ENCODE measurements around the gene C14orf119. TPM values are rescaled to one million over a fixed set of nuclear protein-coding genes. Genes with fewer than 3 reads are reported as not detected.

C14orf119 gene
- total RNA-seq, 2 donors from 2014 or later: 20.3 to 32.3 TPM

GRCh38 chr14:23078692-23079116 is 16.6 kb upstream of the C14orf119 start:
- Histone ChIP-seq H3K36me3 (peaks cover 12 to 30% of the 10 kb centered on the region in 2 donors), H3K4me1 (replicated peaks) (no peaks in the 10 kb centered on the region), H3K27ac (peak overlapping the region in 1 of 2 donors; percentile 8), H3K27me3 (replicated peaks; ENCODE audit: insufficient read depth) (no peaks in the 10 kb centered on the region), H3K4me3 (no peak overlapping the region), H3K9me3 (no peaks in the 10 kb centered on the region)
- TF ChIP-seq CTCF (IDR thresholded peaks at IDR 0.05) (no peak), POLR2AphosphoS5 (IDR thresholded peaks at IDR 0.05) (peak; percentile 48)
- no peak for DNase-seq (ENCODE audit: low spot score)
- intact Hi-C loops (cut with DNase I): no loop called here
- 40% methylated on average over 2 of the region's 2 CpGs for WGBS

DNA sequence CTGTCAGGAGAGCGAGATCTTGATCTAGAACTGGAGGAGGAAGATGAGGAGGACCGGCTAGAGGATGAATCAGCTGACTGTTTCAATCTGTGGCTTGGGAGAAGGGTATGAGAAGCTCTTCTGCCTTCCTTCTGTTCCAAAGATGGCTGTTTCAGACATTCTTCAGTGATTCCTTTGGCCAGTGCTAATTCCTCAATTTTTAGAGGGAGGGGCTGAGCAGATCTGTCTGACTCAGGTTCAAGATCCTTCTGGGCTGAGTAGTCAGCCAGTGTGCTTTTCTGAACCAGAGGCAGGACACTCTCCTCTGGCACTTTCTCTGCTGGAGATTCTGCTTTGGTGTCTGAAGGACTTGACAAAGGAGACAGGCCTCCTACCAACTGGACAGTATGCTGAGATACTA is 15.6 kb upstream of the C14orf119 start:
- H3K36me3 ChIP-seq: peaks cover 12 to 30% of the 10 kb centered on the region in 2 donors
- WGBS: 89% methylated on average over 2 of the region's 2 CpGs
- H3K27ac ChIP-seq: peak overlapping the region in 1 of 2 donors; percentile 3
- intact Hi-C loops (cut with DNase I): no loop called here
- no peaks in the 10 kb centered on the region for H3K9me3 ChIP-seq
- H3K4me1 ChIP-seq (replicated peaks): no peaks in the 10 kb centered on the region
- DNase-seq (ENCODE audit: low spot score): no peak
- no peak for TF ChIP-seq POLR2A (IDR thresholded peaks at IDR 0.05)
- no peak for TF ChIP-seq POLR2AphosphoS5 (IDR thresholded peaks at IDR 0.05)
- TF ChIP-seq CTCF (IDR thresholded peaks at IDR 0.05): no peak
- no peaks in the 10 kb centered on the region for H3K27me3 ChIP-seq (replicated peaks; ENCODE audit: insufficient read depth)
- no peak overlapping the region for H3K4me3 ChIP-seq

DNA sequence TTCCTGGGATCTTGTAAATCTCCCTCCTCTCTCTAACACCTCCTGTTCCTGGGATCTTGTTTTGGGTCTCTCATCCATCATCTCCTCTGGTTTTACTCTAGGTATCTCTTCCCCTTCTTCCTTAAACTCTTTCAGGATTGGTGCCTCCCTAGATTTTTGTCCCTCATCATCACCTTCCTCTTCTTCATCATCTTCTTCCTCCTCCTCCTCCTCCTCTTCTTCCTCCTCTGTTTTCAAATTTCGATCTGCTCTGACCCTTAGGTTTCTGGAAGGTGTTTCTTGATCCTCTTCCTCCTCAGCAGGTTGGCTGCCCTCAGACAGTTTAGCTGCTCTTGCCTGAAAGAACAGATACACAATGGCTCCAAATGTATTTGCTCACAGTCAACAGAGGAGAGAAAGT is 14.8 kb upstream of the C14orf119 start:
- Histone ChIP-seq H3K4me1 (replicated peaks) (no peaks in the 10 kb centered on the region), H3K9me3 (no peaks in the 10 kb centered on the region), H3K36me3 (peaks cover 12 to 30% of the 10 kb centered on the region in 2 donors), H3K27ac (no peak overlapping the region), H3K27me3 (replicated peaks; ENCODE audit: insufficient read depth) (no peaks in the 10 kb centered on the region), H3K4me3 (no peak overlapping the region)
- WGBS: 88% methylated on average over 1 of the region's 1 CpG
- TF ChIP-seq POLR2A (IDR thresholded peaks at IDR 0.05) (no peak), POLR2AphosphoS5 (IDR thresholded peaks at IDR 0.05) (no peak), CTCF (IDR thresholded peaks at IDR 0.05) (no peak)
- intact Hi-C loops (cut with DNase I): no loop called here
- DNase-seq (ENCODE audit: low spot score): no peak

DNA sequence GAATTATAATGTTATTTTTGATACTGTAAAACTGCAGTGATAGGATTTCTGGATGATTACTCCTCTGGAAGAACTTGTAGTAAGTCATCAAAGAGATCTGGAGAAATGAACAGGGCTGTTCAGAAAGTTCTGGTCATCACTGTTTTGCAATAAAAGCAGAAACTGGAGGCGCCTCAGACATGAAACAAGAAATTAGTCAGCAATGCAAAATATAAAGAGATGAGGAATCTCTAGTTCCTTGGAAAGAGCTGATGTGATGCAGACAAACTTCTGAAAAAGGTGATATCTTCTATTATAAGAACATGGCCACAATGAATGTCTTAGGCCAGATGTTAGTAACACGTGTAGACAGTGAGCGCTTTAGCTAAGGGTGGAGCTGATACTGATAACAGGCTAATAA is 9.8 kb upstream of the C14orf119 start:
- TF ChIP-seq CTCF (IDR thresholded peaks at IDR 0.05) (no peak), POLR2AphosphoS5 (IDR thresholded peaks at IDR 0.05) (no peak), POLR2A (IDR thresholded peaks at IDR 0.05) (no peak)
- intact Hi-C loops (cut with DNase I): no loop called here
- H3K4me1 ChIP-seq (replicated peaks): no peaks in the 10 kb centered on the region
- 69% methylated on average over 3 of the region's 3 CpGs for WGBS
- H3K4me3 ChIP-seq: no peak overlapping the region
- no peaks in the 10 kb centered on the region for H3K9me3 ChIP-seq
- no peaks in the 10 kb centered on the region for H3K27me3 ChIP-seq (replicated peaks; ENCODE audit: insufficient read depth)
- no peak overlapping the region for H3K27ac ChIP-seq
- peaks cover 7 to 8% of the 10 kb centered on the region in 2 donors for H3K36me3 ChIP-seq
- no peak for DNase-seq (ENCODE audit: low spot score)

GRCh38 chr14:23086565-23086964 is 8.7 kb upstream of the C14orf119 start:
- no peak for DNase-seq (ENCODE audit: low spot score)
- H3K36me3 ChIP-seq: peaks cover 3 to 8% of the 10 kb centered on the region in 2 donors
- no peaks in the 10 kb centered on the region for H3K9me3 ChIP-seq
- no peaks in the 10 kb centered on the region for H3K4me1 ChIP-seq (replicated peaks)
- H3K27me3 ChIP-seq (replicated peaks; ENCODE audit: insufficient read depth): no peaks in the 10 kb centered on the region
- 87% methylated on average over 1 of the region's 1 CpG for WGBS
- no peak overlapping the region for H3K4me3 ChIP-seq
- intact Hi-C loops (cut with DNase I): no loop called here
- no peak overlapping the region for H3K27ac ChIP-seq
- no peak for TF ChIP-seq CTCF (IDR thresholded peaks at IDR 0.05)
- no peak for TF ChIP-seq POLR2AphosphoS5 (IDR thresholded peaks at IDR 0.05)
- no peak for TF ChIP-seq POLR2A (IDR thresholded peaks at IDR 0.05)

Data from prostate gland (tissue), 2 donors.